HG02798 (cell line): ENCODE measurements around the gene IL22RA2.

ENCODE experiments used
- ATAC-seq: cut with Tn5 transposase; IDR thresholded peaks from one replicate; pipeline ENCODE4 v1.9.1; 2021; ENCODE audit warnings: mild to moderate bottlenecking; ENCODE audit not compliant: unreplicated experiment, poor library complexity

Gene IL22RA2

DNA sequence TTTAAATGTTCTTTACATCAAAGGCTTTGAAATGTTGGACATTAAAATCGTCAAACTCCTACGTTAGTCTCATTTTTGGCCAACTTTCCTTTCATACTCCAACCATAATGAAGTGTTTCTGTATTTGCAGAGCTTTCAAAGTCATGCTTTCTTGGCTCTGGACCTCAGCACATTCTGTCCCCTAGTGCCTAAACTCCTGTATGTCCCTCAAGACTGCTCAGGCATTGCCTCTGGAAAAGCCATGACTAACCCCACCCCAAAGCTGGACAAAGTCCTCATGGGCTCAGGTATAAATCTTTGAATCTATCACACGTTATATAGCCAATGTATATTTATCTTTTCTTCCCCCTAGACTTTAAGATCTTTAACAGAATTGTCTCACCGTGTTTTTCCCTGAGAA is 26.8 kb upstream of the IL22RA2 start:
- ATAC-seq = no peak

- no peak for ATAC-seq
These were observed 24.5 kb upstream of the IL22RA2 start for GRCh38 chr6:137197684-137198645.

- no peak for ATAC-seq
These were observed 20.0 kb upstream of the IL22RA2 start for GRCh38 chr6:137193256-137194070.

- no peak for ATAC-seq
These were observed 19.4 kb upstream of the IL22RA2 start for GRCh38 chr6:137192821-137193220.

DNA sequence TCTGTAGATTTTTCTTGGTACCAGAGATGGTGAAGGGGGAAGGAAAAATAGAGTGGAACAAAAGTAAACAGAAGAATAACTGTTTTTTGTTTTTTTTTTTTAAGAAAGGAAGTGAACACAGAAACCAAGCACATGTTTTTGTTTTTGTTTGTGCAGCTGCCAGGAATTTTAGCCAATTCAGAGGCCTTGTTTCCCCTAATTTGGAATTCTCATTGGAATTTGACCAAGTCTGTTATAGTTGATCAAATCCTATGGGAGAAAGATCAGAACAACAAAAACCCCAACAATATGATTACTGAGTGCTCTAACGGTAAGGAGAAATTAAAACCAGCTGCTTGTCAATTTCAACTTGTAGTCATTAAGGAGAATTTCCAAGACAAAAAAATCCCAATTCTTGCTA is 18.2 kb upstream of the IL22RA2 start:
- ATAC-seq = no peak

DNA sequence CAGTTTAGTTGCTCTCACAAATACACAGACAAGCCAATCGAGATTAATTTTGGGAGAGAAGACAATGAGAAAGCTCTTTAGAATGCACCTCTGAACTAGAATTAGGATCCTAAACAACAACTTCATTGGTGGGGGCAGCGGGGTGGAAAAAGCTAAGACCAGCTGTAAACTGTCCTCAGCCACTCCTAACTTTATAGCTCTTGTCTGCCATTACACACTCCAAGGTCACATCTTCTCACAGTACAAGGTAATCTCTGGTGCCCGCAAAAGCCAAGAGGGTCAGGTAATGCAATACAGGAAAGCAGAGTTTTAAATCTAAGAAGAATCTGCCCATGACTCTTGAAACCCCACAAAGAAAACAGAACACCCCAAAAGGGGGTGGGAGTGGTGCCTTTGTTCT is 17.8 kb upstream of the IL22RA2 start:
- no peak for ATAC-seq

DNA sequence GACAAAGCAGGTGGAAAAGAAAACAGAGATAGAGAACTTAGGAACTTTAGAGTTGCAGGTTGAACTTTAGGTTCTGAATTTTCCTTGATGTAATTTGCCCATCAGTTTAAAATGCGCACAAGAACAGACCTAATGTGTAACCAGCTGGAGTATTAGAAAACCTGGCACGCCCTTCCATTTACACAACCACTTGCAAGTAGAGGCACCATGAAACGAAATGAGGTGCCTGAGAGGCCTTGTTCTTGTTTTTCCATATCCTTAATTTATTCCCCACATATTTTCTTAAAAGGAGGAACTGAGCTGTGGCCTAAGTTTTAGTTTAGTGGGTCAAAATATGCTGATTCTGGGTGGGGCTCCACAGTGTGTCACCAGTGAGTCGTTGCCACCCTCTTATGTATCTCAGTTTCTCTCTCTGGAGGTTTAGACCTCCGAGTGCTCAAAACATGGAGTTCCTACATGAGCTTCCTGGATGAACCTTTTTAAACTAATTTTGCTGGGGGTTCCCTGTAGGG is 17.2 kb upstream of the IL22RA2 start:
- no peak for ATAC-seq

DNA sequence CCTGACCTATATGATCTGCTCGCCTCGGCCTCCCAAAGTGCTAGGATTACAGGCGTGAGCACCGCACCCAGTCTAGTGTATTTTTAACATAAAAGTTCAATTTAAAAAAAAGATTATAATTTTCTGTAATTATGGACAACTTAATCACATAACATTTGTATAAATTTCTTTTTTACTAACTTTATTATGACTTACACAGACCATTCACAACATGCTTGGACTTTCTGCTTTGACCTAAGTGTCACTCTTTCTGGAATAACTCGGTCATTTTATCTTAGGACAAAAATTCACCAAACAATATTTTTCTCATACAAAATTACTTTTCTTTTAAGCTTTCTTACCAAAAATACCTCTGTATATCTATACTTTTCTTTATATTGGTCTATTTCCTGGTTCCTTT is 15.4 kb upstream of the IL22RA2 start:
- no peak for ATAC-seq

DNA sequence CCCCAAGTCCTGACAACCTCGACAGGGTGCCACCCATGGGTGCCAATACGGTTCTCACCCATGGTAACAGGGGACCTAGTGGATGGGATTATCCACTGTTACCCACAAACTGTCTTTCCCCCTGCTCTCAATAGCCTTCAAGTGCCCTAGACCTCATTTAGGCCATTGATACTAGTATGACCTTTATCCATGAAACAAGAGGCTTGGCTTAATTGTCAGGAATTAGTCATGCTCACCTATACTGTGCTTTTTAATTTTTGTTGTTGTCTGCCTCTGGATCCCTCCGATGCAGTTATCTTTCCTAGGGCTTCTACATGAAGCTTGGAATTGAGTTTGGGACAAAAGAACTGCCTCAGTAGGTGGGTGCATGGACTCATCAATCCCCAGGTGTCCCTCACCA is 11.8 kb upstream of the IL22RA2 start:
- ATAC-seq = no peak

- ATAC-seq = no peak
These were observed 9.2 kb upstream of the IL22RA2 start for GRCh38 chr6:137182654-137183073.

DNA sequence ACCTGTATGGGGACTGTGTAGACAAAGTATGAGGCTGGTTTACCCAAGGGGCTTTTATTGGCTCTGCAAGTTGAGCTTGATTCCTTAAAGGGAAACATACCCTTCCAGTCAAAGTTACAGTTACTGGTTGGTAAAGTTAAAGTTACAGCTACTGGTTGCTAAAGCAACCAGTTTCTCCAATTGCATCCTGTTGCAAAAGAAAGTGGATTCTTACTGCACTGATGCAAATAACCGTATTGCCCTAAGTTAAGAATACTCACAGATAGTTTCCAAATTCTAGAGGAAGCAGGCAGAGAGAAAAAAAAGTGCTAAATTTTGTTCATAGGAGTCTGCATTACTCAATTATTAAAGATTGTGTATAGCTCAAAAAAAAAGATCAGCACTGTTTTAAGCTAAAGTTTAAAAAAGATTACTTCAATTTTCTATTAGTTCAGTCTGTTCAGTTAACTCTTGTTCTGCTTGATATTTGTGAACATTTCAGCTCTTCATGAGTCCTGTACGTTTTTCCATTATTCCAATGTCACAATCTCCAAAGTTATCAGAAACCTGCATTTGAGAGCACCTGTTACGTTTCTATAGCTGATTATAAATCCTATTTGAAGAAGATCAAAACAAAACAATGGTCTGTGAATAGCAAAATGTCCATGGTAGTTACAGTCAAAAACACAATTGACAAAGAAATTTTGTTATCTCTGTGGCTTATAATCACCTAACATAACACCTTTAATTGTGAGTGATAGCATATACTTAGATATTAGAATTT is 8.6 kb upstream of the IL22RA2 start:
- ATAC-seq = no peak

DNA sequence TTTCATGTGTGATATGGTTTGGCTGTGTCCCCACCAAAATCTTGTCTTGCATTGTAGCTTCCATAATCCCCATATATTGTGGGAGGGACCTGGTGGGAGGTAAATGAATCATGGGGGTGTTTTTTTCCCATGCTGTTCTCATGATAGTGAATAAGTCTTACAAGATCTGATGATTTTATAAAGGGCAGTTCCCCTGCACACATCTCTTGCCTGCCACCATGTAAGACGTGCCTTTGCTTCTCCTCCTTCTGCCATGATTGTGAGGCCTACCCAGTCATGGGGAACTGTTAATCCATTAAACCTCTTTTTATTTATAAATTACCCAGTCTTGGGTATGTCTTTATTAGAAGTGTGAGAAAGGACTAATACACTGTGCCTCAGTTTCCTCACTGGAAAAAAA is 4.2 kb upstream of the IL22RA2 start:
- ATAC-seq = no peak

DNA sequence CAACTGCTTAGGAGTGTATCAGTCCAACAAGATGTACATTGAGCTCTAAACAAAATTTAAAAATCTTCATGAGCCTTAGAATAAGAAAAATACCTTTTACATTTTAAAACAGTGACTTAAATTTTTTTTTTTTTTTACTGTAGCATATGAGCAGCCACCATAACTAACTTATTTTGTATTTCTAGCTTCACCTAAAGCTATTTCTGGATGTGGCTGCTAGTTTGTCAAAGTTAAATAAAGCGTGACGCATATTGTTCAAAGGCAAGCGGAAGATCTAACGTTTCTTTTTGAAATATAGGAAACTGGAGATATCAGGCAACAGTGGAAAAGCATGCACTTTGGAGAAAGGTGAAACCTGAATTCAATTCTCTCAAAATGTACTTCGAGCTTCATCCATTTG is 3.3 kb upstream of the IL22RA2 start:
- ATAC-seq = no peak

GRCh38 chr6:137175868-137176245 is 2.4 kb upstream of the IL22RA2 start:
- no peak for ATAC-seq

GRCh38 chr6:137175157-137175867 is 1.9 kb upstream of the IL22RA2 start:
- no peak for ATAC-seq

DNA sequence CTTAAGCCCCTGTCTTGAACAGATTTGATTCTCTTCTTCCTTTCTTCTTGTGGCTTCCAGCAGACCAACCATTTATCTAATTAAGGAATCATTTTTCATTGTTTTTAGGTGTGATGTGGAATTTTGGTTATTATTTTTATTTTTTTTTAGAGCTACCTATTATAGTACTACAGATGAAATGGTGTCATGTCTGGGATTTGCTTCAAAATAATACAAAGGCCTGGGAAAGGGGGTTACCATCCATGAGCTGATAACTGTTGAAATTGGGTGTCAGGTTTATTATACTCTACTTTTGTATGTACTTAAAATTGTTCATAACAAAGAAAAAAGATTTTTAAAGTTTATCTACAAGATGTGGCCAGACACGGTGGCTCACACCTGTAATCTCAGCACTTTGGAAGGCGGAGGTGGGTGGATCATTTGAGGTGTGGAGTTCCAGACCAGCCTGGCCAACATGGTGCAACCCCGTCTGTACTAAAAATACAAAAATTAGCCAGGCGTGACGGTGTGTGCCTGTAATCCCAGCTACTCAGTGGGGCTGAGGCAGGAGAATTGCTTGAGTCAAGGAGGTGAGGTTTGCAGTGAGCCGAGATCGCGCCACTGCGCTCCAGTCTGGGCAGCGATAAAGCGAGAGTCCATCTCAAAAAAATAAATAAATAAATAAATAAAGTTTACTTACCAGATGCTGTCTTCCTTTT is 561 bp downstream of the IL22RA2 start:
- ATAC-seq = no peak

GRCh38 chr6:137171824-137172733 is 1.4 kb downstream of the IL22RA2 start:
- no peak for ATAC-seq

- ATAC-seq = no peak
These were observed 2.4 kb downstream of the IL22RA2 start for GRCh38 chr6:137171053-137171374.
